Measurements from ENCODE around the gene BNIP5.

The BNIP5 gene

DNA sequence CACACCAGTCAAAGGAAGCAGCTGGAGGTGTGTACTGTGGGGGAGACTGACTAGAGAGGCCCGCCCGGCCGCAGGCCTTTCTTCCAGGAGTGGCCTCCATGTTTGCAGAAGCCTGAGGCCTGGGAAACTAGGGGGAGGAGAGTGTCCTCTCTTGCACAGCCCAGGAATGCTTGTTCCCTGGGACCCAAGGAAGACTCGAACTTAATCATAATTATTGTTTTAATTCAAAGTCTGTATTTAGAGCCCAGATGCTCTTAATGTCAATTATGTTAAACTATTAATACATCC is 23.1 kb downstream of the BNIP5 start:
- TF ChIP-seq YY1 (IDR thresholded peaks at IDR 0.05; ENCODE audit: insufficient read depth, insufficient read length) (no peak), SUZ12 (IDR thresholded peaks at IDR 0.05; ENCODE audit: extremely low read depth, insufficient read depth, insufficient read length) (no peak), ZNF274 (IDR thresholded peaks at IDR 0.05; ENCODE audit: low read depth, low read length) (no peak)
- H3K4me1 ChIP-seq (ENCODE audit: insufficient read depth, insufficient read length) = no peaks in the 10 kb centered on the region
- no peak overlapping the region for H3K4me3 ChIP-seq (ENCODE audit: insufficient read length, low read depth)

GRCh38 chr6:36312854-36313648 is 23.6 kb downstream of the BNIP5 start:
- Histone ChIP-seq H3K9ac (ENCODE audit: insufficient read length, low read depth) (no peak overlapping the region), H3K9me3 (ENCODE audit: insufficient read depth, low read length) (no peaks in the 10 kb centered on the region), H3K36me3 (ENCODE audit: insufficient read depth, insufficient read length, low read length) (no peaks in the 10 kb centered on the region), H3K4me1 (ENCODE audit: insufficient read depth, insufficient read length) (no peaks in the 10 kb centered on the region), H3K4me3 (ENCODE audit: insufficient read length, low read depth) (no peak overlapping the region), H3K27me3 (ENCODE audit: insufficient read depth, insufficient read length) (no peaks in the 10 kb centered on the region)
- DNase-seq (ENCODE audit: low read depth, low spot score) = no peak
- TF ChIP-seq SUZ12 (IDR thresholded peaks at IDR 0.05; ENCODE audit: extremely low read depth, insufficient read depth, insufficient read length) (no peak), ZNF274 (IDR thresholded peaks at IDR 0.05; ENCODE audit: low read depth, low read length) (no peak), YY1 (IDR thresholded peaks at IDR 0.05; ENCODE audit: insufficient read depth, insufficient read length) (no peak)

More for the DNA sequence above, 23.1 kb downstream of the BNIP5 start:
- no peak for DNase-seq (ENCODE audit: low read depth, low spot score)
- Histone ChIP-seq H3K27me3 (ENCODE audit: insufficient read depth, insufficient read length) (no peaks in the 10 kb centered on the region), H3K36me3 (ENCODE audit: insufficient read depth, insufficient read length, low read length) (no peaks in the 10 kb centered on the region), H3K9ac (ENCODE audit: insufficient read length, low read depth) (no peak overlapping the region), H3K9me3 (ENCODE audit: insufficient read depth, low read length) (no peaks in the 10 kb centered on the region)

DNA sequence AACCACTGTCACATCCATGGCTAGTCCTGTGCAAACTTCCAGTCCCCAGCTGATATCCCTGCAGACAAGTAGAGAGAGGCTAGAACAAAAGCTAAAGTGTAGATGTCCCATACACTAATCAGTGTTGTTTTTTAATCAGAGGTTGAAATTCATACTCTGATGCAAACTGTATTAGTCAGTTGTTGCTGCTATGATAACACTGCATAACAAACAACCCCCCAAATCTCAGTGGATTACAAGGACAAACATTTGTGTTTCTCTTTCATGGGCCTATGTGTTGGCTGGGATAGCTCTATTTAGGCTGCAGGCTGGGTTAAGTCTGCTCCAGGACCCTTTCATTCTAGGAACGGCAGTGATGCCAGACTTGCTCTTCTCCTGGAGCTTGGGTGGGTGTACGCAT is 26.8 kb downstream of the BNIP5 start:
- no peak for TF ChIP-seq ZNF274 (IDR thresholded peaks at IDR 0.05; ENCODE audit: low read depth, low read length)
- no peak for TF ChIP-seq SUZ12 (IDR thresholded peaks at IDR 0.05; ENCODE audit: extremely low read depth, insufficient read depth, insufficient read length)
- TF ChIP-seq YY1 (IDR thresholded peaks at IDR 0.05; ENCODE audit: insufficient read depth, insufficient read length) = no peak
- H3K9me3 ChIP-seq (ENCODE audit: insufficient read depth, low read length) = no peaks in the 10 kb centered on the region
- H3K9ac ChIP-seq (ENCODE audit: insufficient read length, low read depth) = no peak overlapping the region
- no peak overlapping the region for H3K4me3 ChIP-seq (ENCODE audit: insufficient read length, low read depth)
- DNase-seq (ENCODE audit: low read depth, low spot score) = no peak
- H3K36me3 ChIP-seq (ENCODE audit: insufficient read depth, insufficient read length, low read length) = no peaks in the 10 kb centered on the region
- H3K27me3 ChIP-seq (ENCODE audit: insufficient read depth, insufficient read length) = no peaks in the 10 kb centered on the region
- no peaks in the 10 kb centered on the region for H3K4me1 ChIP-seq (ENCODE audit: insufficient read depth, insufficient read length)

DNA sequence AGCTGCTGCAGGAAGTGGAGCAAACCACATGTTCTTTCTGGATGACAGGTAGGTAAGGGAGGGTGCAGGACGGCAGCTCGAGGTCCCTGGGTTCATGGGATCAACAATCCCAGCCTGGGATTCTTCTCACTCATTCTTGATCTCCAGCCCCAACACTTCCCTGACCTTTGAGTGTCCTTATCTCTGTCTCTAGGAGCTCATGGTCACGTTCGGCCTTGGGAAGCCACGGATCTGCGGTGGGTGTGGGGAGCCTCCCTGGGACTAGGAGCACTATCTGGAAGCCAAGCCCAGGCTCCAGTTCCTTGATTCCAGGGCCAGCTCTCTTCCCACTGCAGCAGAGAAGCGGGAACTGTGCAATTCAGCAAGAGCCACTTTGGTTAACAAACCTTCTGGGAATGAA is 27.5 kb downstream of the BNIP5 start:
- TF ChIP-seq YY1 (IDR thresholded peaks at IDR 0.05; ENCODE audit: insufficient read depth, insufficient read length) = no peak
- TF ChIP-seq ZNF274 (IDR thresholded peaks at IDR 0.05; ENCODE audit: low read depth, low read length) = no peak
- TF ChIP-seq SUZ12 (IDR thresholded peaks at IDR 0.05; ENCODE audit: extremely low read depth, insufficient read depth, insufficient read length) = no peak
- no peak for DNase-seq (ENCODE audit: low read depth, low spot score)
- no peaks in the 10 kb centered on the region for H3K4me1 ChIP-seq (ENCODE audit: insufficient read depth, insufficient read length)
- H3K27me3 ChIP-seq (ENCODE audit: insufficient read depth, insufficient read length) = no peaks in the 10 kb centered on the region
- H3K9ac ChIP-seq (ENCODE audit: insufficient read length, low read depth) = no peak overlapping the region
- H3K36me3 ChIP-seq (ENCODE audit: insufficient read depth, insufficient read length, low read length) = no peaks in the 10 kb centered on the region
- H3K4me3 ChIP-seq (ENCODE audit: insufficient read length, low read depth) = no peak overlapping the region
- no peaks in the 10 kb centered on the region for H3K9me3 ChIP-seq (ENCODE audit: insufficient read depth, low read length)

- Histone ChIP-seq H3K27me3 (ENCODE audit: insufficient read depth, insufficient read length) (no peaks in the 10 kb centered on the region), H3K4me1 (ENCODE audit: insufficient read depth, insufficient read length) (no peaks in the 10 kb centered on the region), H3K36me3 (ENCODE audit: insufficient read depth, insufficient read length, low read length) (no peaks in the 10 kb centered on the region), H3K9ac (ENCODE audit: insufficient read length, low read depth) (no peak overlapping the region), H3K9me3 (ENCODE audit: insufficient read depth, low read length) (no peaks in the 10 kb centered on the region), H3K4me3 (ENCODE audit: insufficient read length, low read depth) (no peak overlapping the region)
- TF ChIP-seq YY1 (IDR thresholded peaks at IDR 0.05; ENCODE audit: insufficient read depth, insufficient read length) (no peak), SUZ12 (IDR thresholded peaks at IDR 0.05; ENCODE audit: extremely low read depth, insufficient read depth, insufficient read length) (no peak), ZNF274 (IDR thresholded peaks at IDR 0.05; ENCODE audit: low read depth, low read length) (no peak)
- DNase-seq (ENCODE audit: low read depth, low spot score) = no peak
Observed at GRCh38 chr6:36308514-36308913, 28.2 kb downstream of the BNIP5 start.

GRCh38 chr6:36306375-36306774 is 30.3 kb downstream of the BNIP5 start:
- H3K9me3 ChIP-seq (ENCODE audit: insufficient read depth, low read length) = no peaks in the 10 kb centered on the region
- no peaks in the 10 kb centered on the region for H3K27me3 ChIP-seq (ENCODE audit: insufficient read depth, insufficient read length)
- no peaks in the 10 kb centered on the region for H3K4me1 ChIP-seq (ENCODE audit: insufficient read depth, insufficient read length)
- no peak for TF ChIP-seq SUZ12 (IDR thresholded peaks at IDR 0.05; ENCODE audit: extremely low read depth, insufficient read depth, insufficient read length)
- no peak for TF ChIP-seq ZNF274 (IDR thresholded peaks at IDR 0.05; ENCODE audit: low read depth, low read length)
- TF ChIP-seq YY1 (IDR thresholded peaks at IDR 0.05; ENCODE audit: insufficient read depth, insufficient read length) = no peak
- no peak overlapping the region for H3K4me3 ChIP-seq (ENCODE audit: insufficient read length, low read depth)
- H3K36me3 ChIP-seq (ENCODE audit: insufficient read depth, insufficient read length, low read length) = no peaks in the 10 kb centered on the region
- no peak for DNase-seq (ENCODE audit: low read depth, low spot score)
- H3K9ac ChIP-seq (ENCODE audit: insufficient read length, low read depth) = peak overlapping the region; percentile 17

DNA sequence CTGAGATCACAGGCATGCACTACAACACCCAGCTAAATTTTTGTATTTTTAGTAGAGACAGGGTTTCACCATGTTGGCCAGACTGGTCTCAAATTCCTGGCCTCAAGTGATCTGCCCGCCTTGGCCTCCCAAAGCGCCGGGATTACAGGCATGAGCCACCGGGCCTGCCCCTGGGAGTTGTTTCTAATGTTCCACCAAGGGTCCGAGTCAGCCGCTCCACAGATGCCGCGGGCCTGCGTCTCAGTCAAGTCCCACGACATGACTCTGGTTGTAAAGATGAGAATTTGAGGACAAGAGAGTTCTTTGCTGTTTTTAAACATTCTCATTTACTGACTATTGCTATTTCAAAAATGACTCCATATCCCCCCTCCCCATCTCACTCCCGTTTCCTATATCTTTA is 30.8 kb downstream of the BNIP5 start:
- Histone ChIP-seq H3K4me3 (ENCODE audit: insufficient read length, low read depth) (no peak overlapping the region), H3K4me1 (ENCODE audit: insufficient read depth, insufficient read length) (no peaks in the 10 kb centered on the region), H3K36me3 (ENCODE audit: insufficient read depth, insufficient read length, low read length) (no peaks in the 10 kb centered on the region), H3K9me3 (ENCODE audit: insufficient read depth, low read length) (no peaks in the 10 kb centered on the region), H3K27me3 (ENCODE audit: insufficient read depth, insufficient read length) (no peaks in the 10 kb centered on the region), H3K9ac (ENCODE audit: insufficient read length, low read depth) (no peak overlapping the region)
- TF ChIP-seq ZNF274 (IDR thresholded peaks at IDR 0.05; ENCODE audit: low read depth, low read length) (no peak), SUZ12 (IDR thresholded peaks at IDR 0.05; ENCODE audit: extremely low read depth, insufficient read depth, insufficient read length) (no peak), YY1 (IDR thresholded peaks at IDR 0.05; ENCODE audit: insufficient read depth, insufficient read length) (no peak)
- DNase-seq (ENCODE audit: low read depth, low spot score) = no peak
